HL-60 (cell line): ENCODE measurements around the gene ENPP3.

ENCODE experiments used
- DNase-seq, 2 experiments: peaks; one replicate each; pipeline ENCODE4 v3.0.0-alpha.2; 2010 to 2020; ENCODE audit warnings: low read depth in 1 of 2, low spot score in 1 of 2
- H3K27ac ChIP-seq: fragments of 250-450 bp; sonication (Bioruptor Pico); replicated peaks from 2 replicates; pipeline ENCODE4 v1.5.1; 2020; ENCODE audit warnings: mild to moderate bottlenecking, moderate library complexity
- H3K27me3 ChIP-seq: fragments of 250-450 bp; sonication (Bioruptor Pico); 2 replicates; pipeline ENCODE4 v1.5.1; 2021; ENCODE audit warnings: mild to moderate bottlenecking, moderate library complexity; ENCODE audit not compliant: insufficient read depth, poor library complexity, severe bottlenecking
- H3K4me3 ChIP-seq: replicated peaks from 2 replicates; pipeline ENCODE4 v1.5.1; 2011; ENCODE audit warnings: mild to moderate bottlenecking, control low read depth, low read length; ENCODE audit not compliant: insufficient read depth
- CTCF ChIP-seq: IDR thresholded peaks from one replicate; pipeline ENCODE4 v1.5.1; 2011; ENCODE audit warnings: low read length, control low read depth, inconsistent platforms; ENCODE audit not compliant: insufficient read depth
- GABPA ChIP-seq: IDR thresholded peaks from 2 replicates; pipeline ENCODE4 v1.6.1; 2012; ENCODE audit warnings: low read depth
- POLR2AphosphoS5 ChIP-seq: IDR thresholded peaks from 2 replicates; pipeline ENCODE4 v1.6.1; 2012; ENCODE audit warnings: low read depth
- REST ChIP-seq: IDR thresholded peaks from 2 replicates; pipeline ENCODE4 v1.6.1; 2012; ENCODE audit warnings: low read depth; ENCODE audit not compliant: insufficient replicate concordance
- SPI1 ChIP-seq: IDR thresholded peaks from 2 replicates; pipeline ENCODE4 v1.6.1; 2012; ENCODE audit warnings: low read depth, mild to moderate bottlenecking, borderline replicate concordance

Gene ENPP3

GRCh38 chr6:131658287-131658686 lies 21.2 kb downstream of the ENPP3 start:
- Histone ChIP-seq H3K27me3 (no peaks in the 10 kb centered on the region), H3K4me3 (no peak overlapping the region), H3K27ac (no peak overlapping the region)
- no peak for DNase-seq
- no peak for TF ChIP-seq REST
- no peak for TF ChIP-seq SPI1
- no peak for TF ChIP-seq GABPA
- no peak for TF ChIP-seq POLR2AphosphoS5
- TF ChIP-seq CTCF: no peak

- Histone ChIP-seq H3K27me3 (no peaks in the 10 kb centered on the region), H3K4me3 (no peak overlapping the region), H3K27ac (no peak overlapping the region)
- TF ChIP-seq SPI1 (no peak), CTCF (no peak), GABPA (no peak), REST (no peak), POLR2AphosphoS5 (no peak)
- peak; percentile 5 to 37 for DNase-seq
Measured at GRCh38 chr6:131660195-131660594, 23.1 kb downstream of the ENPP3 start.

- DNase-seq: no peak
- Histone ChIP-seq H3K27ac (no peak overlapping the region), H3K27me3 (no peaks in the 10 kb centered on the region), H3K4me3 (no peak overlapping the region)
- no peak for TF ChIP-seq GABPA
- no peak for TF ChIP-seq POLR2AphosphoS5
- no peak for TF ChIP-seq CTCF
- TF ChIP-seq SPI1: no peak
- no peak for TF ChIP-seq REST
Measured at GRCh38 chr6:131663578-131664165, 26.6 kb downstream of the ENPP3 start.
